C4-2B (cell line): Measurements from ENCODE around the gene PID1.

Experiments used
- H3K27ac ChIP-seq: fragments of 450-650 bp; 2 replicates; pipeline ENCODE4 v1.5.1; 2017
- CTCF ChIP-seq: fragments of 450-650 bp; conservative IDR thresholded peaks from 2 replicates; pipeline ENCODE4 v1.5.1; 2017; ENCODE audit warnings: mild to moderate bottlenecking
- ZFX ChIP-seq: fragments of 450-650 bp; IDR thresholded peaks from 2 replicates; pipeline ENCODE4 v1.6.1; 2017

The PID1 gene

GRCh38 chr2:229022071-229022470 is 249.0 kb downstream of the PID1 start:
- TF ChIP-seq ZFX (no peak), CTCF (no peak)
- H3K27ac ChIP-seq: no peak overlapping the region

- TF ChIP-seq ZFX (no peak), CTCF (no peak)
- no peak overlapping the region for H3K27ac ChIP-seq
Observed at GRCh38 chr2:229009816-229010215, 261.3 kb downstream of the PID1 start.

- no peak for TF ChIP-seq CTCF
- no peak for TF ChIP-seq ZFX
- no peak overlapping the region for H3K27ac ChIP-seq
Observed at GRCh38 chr2:229003256-229003655, 267.8 kb downstream of the PID1 start.

GRCh38 chr2:229001196-229001595 is 269.9 kb downstream of the PID1 start:
- no peak overlapping the region for H3K27ac ChIP-seq
- TF ChIP-seq ZFX: no peak
- TF ChIP-seq CTCF: no peak

GRCh38 chr2:228999326-228999725 is 271.8 kb downstream of the PID1 start:
- no peak overlapping the region for H3K27ac ChIP-seq
- TF ChIP-seq ZFX (no peak), CTCF (no peak)

- H3K27ac ChIP-seq: no peak overlapping the region
- no peak for TF ChIP-seq CTCF
- TF ChIP-seq ZFX: no peak
Observed at GRCh38 chr2:228988786-228989185, 282.3 kb downstream of the PID1 start.

GRCh38 chr2:228987441-228988155 is 283.5 kb downstream of the PID1 start:
- TF ChIP-seq CTCF (no peak), ZFX (no peak)
- no peak overlapping the region for H3K27ac ChIP-seq
